ENCODE measurements around the gene ABHD16B. TPM values are rescaled to one million over a fixed set of nuclear protein-coding genes. Genes with fewer than 3 reads are reported as not detected.

Gene ABHD16B
- total and polyA plus RNA-seq, 2 donors (not counting 3 experiments of a cell fraction or from before 2014, with no cell fraction given), result not detected

DNA sequence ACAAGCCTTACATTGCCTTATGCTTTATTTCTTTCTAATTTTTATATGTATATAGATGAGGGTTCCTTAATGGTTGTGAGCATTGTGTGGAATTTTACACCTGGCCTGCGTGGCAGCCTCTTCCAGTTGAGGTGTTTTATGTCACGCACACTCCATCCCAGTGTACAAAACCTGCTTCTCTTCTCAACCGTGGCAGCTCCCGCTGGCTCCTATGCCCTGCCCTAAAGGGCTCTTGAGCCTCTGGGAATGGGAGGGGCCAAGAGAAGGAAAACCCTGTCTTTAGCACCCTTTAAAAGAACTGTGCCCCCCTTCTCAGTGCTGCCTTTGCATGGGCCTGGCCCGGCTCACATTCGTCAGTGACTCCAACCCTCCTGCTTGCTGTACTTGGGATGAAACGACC lies 29.3 kb downstream of the ABHD16B start:
- peaks cover 7% of the 10 kb centered on the region for H3K79me2 ChIP-seq (ENCODE audit: control insufficient read depth, insufficient read depth, low read length)
- dilution Hi-C loops (cut with MboI; ENCODE audit: extremely low pct_ligation_motif_present, low sequenced_read_pairs), result no loop called here
- CTCF ChIA-PET, result interaction anchor here (1.1 kb wide), 1 partner anchor 83 kb away, joined by 5 read pairs; no protein-coding TSS in a partner anchor

More for the DNA sequence above, 29.3 kb downstream of the ABHD16B start:
- H3K36me3 ChIP-seq (ENCODE audit: control insufficient read depth in 2 of 2, extremely low read depth in 1 of 2, insufficient read depth in 2 of 2, low read length in 2 of 2), result peaks cover 13 to 49% of the 10 kb centered on the region in 2 experiments
- DNase-seq (ENCODE audit: low read depth, low spot score) (no peak), FAIRE-seq (no peak)
- peaks cover 6% of the 10 kb centered on the region for H3K4me1 ChIP-seq (ENCODE audit: control insufficient read depth, extremely low read depth, insufficient read depth, low read length)
- H3K9me3 ChIP-seq (replicated peaks; ENCODE audit: control insufficient read depth, insufficient read depth, low read length), result no peaks in the 10 kb centered on the region
- intact Hi-C loops (cut with micrococcal nuclease), result loop anchor here (10.0 kb wide), 1 partner anchor 164 kb away; no protein-coding TSS in a partner anchor
- POLR2A ChIA-PET, result no interaction called here
- no peaks in the 10 kb centered on the region for H4K20me1 ChIP-seq (replicated peaks; ENCODE audit: control insufficient read depth, extremely low read depth, insufficient read depth, low read length)
- no peak overlapping the region for H3K4me2 ChIP-seq (ENCODE audit: insufficient read depth, low read length)
- H3K9me1 ChIP-seq (replicated peaks; ENCODE audit: control insufficient read depth, extremely low read depth, insufficient read depth, low read length), result no peaks in the 10 kb centered on the region
- TF ChIP-seq POLR2AphosphoS5 (IDR thresholded peaks at IDR 0.05; ENCODE audit: insufficient read depth, low read depth, low read length), result no peak
- TF ChIP-seq, protein P1, sequence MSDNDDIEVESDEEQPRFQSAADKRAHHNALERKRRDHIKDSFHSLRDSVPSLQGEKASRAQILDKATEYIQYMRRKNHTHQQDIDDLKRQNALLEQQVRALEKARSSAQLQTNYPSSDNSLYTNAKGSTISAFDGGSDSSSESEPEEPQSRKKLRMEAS (IDR thresholded peaks at IDR 0.05; ENCODE audit: insufficient read depth, insufficient read length), result no peak
- TF ChIP-seq EZH2 (IDR thresholded peaks at IDR 0.05; ENCODE audit: borderline replicate concordance, low read depth, low read length, severe bottlenecking), result no peak
- no peak for TF ChIP-seq CTCF (IDR thresholded peaks at IDR 0.05; ENCODE audit: extremely low read depth in 1 of 2, insufficient read depth in 1 of 2, low read depth in 1 of 2, low read length in 2 of 2)
- TF ChIP-seq MYC (IDR thresholded peaks at IDR 0.05; ENCODE audit: low read depth, low read length), result no peak
- TF ChIP-seq GATA2 (IDR thresholded peaks at IDR 0.05; ENCODE audit: insufficient read depth, insufficient read length, low read depth, low read length), result no peak
- no peak for TF ChIP-seq FOS (IDR thresholded peaks at IDR 0.05; ENCODE audit: borderline replicate concordance, insufficient read depth, low read length)
- no peak for TF ChIP-seq POLR2A (IDR thresholded peaks at IDR 0.05; ENCODE audit: low read depth, low read length)
- no peak for TF ChIP-seq JUN (IDR thresholded peaks at IDR 0.05; ENCODE audit: borderline replicate concordance, insufficient read depth, insufficient read length, low read depth)
- H3K4me3 ChIP-seq (replicated peaks in 1 of 3; ENCODE audit: insufficient read depth in 1 of 3, low read depth in 1 of 3, low read length in 3 of 3), result no peak overlapping the region
- no peaks in the 10 kb centered on the region for H3K27me3 ChIP-seq (ENCODE audit: control insufficient read depth in 2 of 2, insufficient read depth in 2 of 2, low read length in 2 of 2)
- no TSS peak for BruUV-seq (replicated peaks)
- no peak overlapping the region for H3K9ac ChIP-seq (replicated peaks; ENCODE audit: extremely low read depth, insufficient read depth, low read length)
- no peak overlapping the region for H2AFZ ChIP-seq (ENCODE audit: low read depth, low read length)
- H3K27ac ChIP-seq (ENCODE audit: insufficient read depth, low read depth, low read length), result no peak overlapping the region

All from endothelial cell of umbilical vein (primary cell).